Nephron (organoid): ENCODE measurements around the gene TIAL1.

Source experiments
- H3K27ac Mint-ChIP-seq, 3 experiments: 2 replicates each; pipeline ENCODE4 v1.8.0; 2020; ENCODE audit warnings: mixed read lengths in 3 of 3, mild to moderate bottlenecking in 2 of 3, moderate library complexity in 1 of 3
- H3K27me3 Mint-ChIP-seq: 2 replicates; pipeline ENCODE4 v1.8.0; 2021; ENCODE audit warnings: low read depth, mild to moderate bottlenecking, moderate library complexity, mixed read lengths
- H3K36me3 Mint-ChIP-seq: 2 replicates; pipeline ENCODE4 v1.8.0; 2020; ENCODE audit warnings: low read depth, mixed read lengths
- H3K4me1 Mint-ChIP-seq: 2 replicates; pipeline ENCODE4 v1.8.0; 2020; ENCODE audit warnings: mixed read lengths
- H3K4me3 Mint-ChIP-seq, 3 experiments: 2 replicates each; pipeline ENCODE4 v1.8.0; 2020; ENCODE audit warnings: mild to moderate bottlenecking in 3 of 3, mixed read lengths in 3 of 3, moderate library complexity in 2 of 3
- H3K9me3 Mint-ChIP-seq: 2 replicates; pipeline ENCODE4 v1.8.0; 2020; ENCODE audit warnings: mixed read lengths
- CTCF ChIP-seq, 3 experiments: fragments of 200-600 bp; sonication (generic); IDR thresholded peaks; one replicate each; pipeline ENCODE4 v1.5.0; 2021; ENCODE audit warnings: antibody characterized with exemption in 3 of 3; ENCODE audit not compliant: unreplicated experiment in 3 of 3

Gene TIAL1

GRCh38 chr10:119538632-119539358 is 58.0 kb downstream of the TIAL1 start:
- H3K27ac Mint-ChIP-seq, result no peak overlapping the region
- no peaks in the 10 kb centered on the region for H3K36me3 Mint-ChIP-seq
- H3K4me3 Mint-ChIP-seq, result peak overlapping the region in 2 of 3 experiments; percentile 21 to 32
- no peaks in the 10 kb centered on the region for H3K9me3 Mint-ChIP-seq
- peaks cover 43% of the 10 kb centered on the region for H3K4me1 Mint-ChIP-seq
- no peak for TF ChIP-seq CTCF (IDR thresholded peaks at IDR 0.05; ENCODE audit: unreplicated experiment in 3 of 3)
- peaks cover 67% of the 10 kb centered on the region for H3K27me3 Mint-ChIP-seq

DNA sequence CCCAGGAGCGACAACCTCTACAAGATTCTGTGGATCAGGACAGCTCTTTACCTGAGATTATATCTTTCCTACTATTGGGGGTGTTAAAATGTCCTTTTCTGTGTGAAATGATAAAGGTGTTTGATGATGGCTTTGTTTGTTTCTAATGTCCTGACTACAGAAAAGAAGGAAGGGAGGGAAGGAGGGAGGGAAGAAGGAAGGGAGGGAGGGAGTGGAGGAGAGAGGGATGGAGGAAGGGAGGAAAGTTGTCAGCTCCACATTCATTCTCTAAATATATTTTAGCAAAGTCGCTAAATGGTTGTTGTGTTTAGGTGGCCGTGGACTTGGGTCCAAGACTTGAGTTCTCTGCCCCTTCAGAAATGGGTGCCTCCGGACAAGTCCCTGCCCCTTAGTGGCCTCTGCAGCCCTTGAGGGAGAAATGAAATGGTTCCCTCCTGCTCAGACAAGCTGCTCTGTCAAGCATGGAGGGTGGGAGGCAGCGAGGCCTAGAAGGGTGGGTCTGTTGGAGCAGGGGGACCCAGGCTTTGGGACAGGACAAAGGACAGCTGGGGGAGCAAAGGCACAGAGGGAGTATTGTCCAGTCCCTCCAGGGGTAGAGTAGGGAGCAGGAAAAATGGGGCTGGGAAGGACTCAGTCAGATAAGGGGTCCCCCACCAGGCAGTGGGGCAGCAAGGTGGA is 58.7 kb downstream of the TIAL1 start:
- peak overlapping the region in 1 of 3 experiments; percentile 43 for H3K4me3 Mint-ChIP-seq
- H3K4me1 Mint-ChIP-seq, result peaks cover 38% of the 10 kb centered on the region
- TF ChIP-seq CTCF (IDR thresholded peaks at IDR 0.05; ENCODE audit: unreplicated experiment in 3 of 3), result no peak
- H3K9me3 Mint-ChIP-seq, result no peaks in the 10 kb centered on the region
- peaks cover 62% of the 10 kb centered on the region for H3K27me3 Mint-ChIP-seq
- H3K36me3 Mint-ChIP-seq, result no peaks in the 10 kb centered on the region
- peak overlapping the region in 1 of 3 experiments; percentile 56 for H3K27ac Mint-ChIP-seq

GRCh38 chr10:119536508-119537025 is 60.2 kb downstream of the TIAL1 start:
- TF ChIP-seq CTCF (IDR thresholded peaks at IDR 0.05; ENCODE audit: unreplicated experiment in 3 of 3), result no peak
- H3K27ac Mint-ChIP-seq, result peak overlapping the region in 1 of 3 experiments; percentile 33
- no peaks in the 10 kb centered on the region for H3K9me3 Mint-ChIP-seq
- peaks cover 38% of the 10 kb centered on the region for H3K4me1 Mint-ChIP-seq
- H3K36me3 Mint-ChIP-seq, result no peaks in the 10 kb centered on the region
- peaks cover 65% of the 10 kb centered on the region for H3K27me3 Mint-ChIP-seq
- no peak overlapping the region for H3K4me3 Mint-ChIP-seq

- Mint-ChIP-seq H3K9me3 (no peaks in the 10 kb centered on the region), H3K27me3 (peaks cover 59% of the 10 kb centered on the region), H3K27ac (peak overlapping the region; percentile 18 to 60 (median 37)), H3K4me3 (no peak overlapping the region), H3K36me3 (no peaks in the 10 kb centered on the region), H3K4me1 (peaks cover 36% of the 10 kb centered on the region)
- no peak for TF ChIP-seq CTCF (IDR thresholded peaks at IDR 0.05; ENCODE audit: unreplicated experiment in 3 of 3)
These were observed 60.8 kb downstream of the TIAL1 start for GRCh38 chr10:119535837-119536507.

GRCh38 chr10:119535305-119535704 is 61.5 kb downstream of the TIAL1 start:
- Mint-ChIP-seq H3K9me3 (no peaks in the 10 kb centered on the region), H3K4me1 (peaks cover 33% of the 10 kb centered on the region), H3K4me3 (no peak overlapping the region), H3K27ac (peak overlapping the region in 2 of 3 experiments; percentile 18 to 37), H3K36me3 (no peaks in the 10 kb centered on the region), H3K27me3 (peaks cover 52% of the 10 kb centered on the region)
- TF ChIP-seq CTCF (IDR thresholded peaks at IDR 0.05; ENCODE audit: unreplicated experiment in 3 of 3), result no peak
